ENCODE measurements around the gene ZNHIT6.
"Not testable (repeated sequence)": the region's sequence is repeated elsewhere in the genome, so short reads cannot be mapped to it uniquely, and the experiment has no call there.

ZNHIT6 gene, protein sequence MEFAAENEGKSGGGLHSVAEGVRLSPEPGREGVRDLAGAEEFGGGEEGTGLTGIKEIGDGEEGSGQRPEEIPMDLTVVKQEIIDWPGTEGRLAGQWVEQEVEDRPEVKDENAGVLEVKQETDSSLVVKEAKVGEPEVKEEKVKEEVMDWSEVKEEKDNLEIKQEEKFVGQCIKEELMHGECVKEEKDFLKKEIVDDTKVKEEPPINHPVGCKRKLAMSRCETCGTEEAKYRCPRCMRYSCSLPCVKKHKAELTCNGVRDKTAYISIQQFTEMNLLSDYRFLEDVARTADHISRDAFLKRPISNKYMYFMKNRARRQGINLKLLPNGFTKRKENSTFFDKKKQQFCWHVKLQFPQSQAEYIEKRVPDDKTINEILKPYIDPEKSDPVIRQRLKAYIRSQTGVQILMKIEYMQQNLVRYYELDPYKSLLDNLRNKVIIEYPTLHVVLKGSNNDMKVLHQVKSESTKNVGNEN

DNA sequence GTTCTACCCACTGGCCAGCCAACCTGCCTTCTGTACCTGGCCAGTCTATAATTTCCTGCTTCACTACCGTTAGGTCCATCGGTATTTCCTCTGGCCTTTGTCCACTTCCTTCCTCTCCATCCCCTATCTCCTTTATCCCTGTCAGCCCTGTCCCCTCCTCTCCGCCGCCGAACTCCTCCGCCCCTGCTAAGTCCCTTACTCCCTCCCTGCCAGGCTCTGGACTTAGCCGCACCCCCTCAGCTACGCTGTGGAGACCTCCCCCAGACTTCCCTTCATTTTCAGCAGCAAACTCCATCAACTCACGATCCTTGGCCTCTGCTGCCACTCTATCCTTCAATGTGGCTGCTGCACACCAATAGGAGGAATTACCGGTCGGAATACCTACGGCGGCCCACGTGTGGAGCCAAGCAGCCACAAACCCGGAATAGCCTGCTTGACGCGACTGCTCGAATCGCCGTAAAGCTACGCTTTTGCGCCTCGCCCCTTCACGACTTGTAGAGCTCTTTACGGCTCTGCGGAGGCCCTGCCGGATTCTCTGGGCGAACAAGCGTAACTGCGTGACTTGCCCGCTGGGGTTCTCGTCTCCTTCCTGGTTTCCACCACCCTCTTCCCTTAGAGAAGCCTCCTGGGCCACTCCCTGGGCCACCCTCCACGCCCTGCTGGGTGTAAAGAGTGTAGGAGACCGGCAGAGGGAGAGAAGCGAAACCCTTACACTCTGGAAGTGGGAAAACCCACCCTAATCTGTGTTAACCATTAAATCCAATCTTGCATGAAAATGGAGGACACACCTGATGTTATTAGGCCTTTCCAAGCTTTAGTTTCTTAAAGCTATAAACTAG, at the start of gene ZNHIT6:
Gene ZNHIT6 (minus strand): TSS at position 444 of the 839 bp plus-strand sequence. CDS start 149 bp downstream, at position 295.
- peak; percentile 92 for DNase-seq (ENCODE audit: low spot score)

DNA sequence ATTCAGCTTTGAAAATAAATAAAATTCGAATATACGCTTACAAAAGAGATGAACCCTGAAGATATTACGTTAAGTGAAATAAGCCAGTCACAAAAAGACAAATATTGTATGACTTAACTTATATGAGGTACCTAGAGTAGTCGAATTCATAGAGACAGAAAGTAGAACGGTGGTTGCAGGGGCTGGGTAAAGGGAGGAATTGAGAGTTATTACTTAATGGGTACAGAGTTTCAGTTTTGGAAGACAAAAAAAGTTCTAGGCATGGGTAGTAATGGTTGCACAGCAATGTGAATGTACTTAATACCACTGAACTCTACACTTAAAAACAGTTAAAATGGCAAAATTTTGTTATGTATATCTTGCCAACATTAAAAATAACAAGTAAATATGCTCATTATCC, 48.6 kb upstream of the ZNHIT6 start:
- DNase-seq (ENCODE audit: low spot score), result no peak

- DNase-seq (ENCODE audit: low spot score), result no peak
Observed at GRCh38 chr1:85748120-85748519, 39.9 kb upstream of the ZNHIT6 start.

DNA sequence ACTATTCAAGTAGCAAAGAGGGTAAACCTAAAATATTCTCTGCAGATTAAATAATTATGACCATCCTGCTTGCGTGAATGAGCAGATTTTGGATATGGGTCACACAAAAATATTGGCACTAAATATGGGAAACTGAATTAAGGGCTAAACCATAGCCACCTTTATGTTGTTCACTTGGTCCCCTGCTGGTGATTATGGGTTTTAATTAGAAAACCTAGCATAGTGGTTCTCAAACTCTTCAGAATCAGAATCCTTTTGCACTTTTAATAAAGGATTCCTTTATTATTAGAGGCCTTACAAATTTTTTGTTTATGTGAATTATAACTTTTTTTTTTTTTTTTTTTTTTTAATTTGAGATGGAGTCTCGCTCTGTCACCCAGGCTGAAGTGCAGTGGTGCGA, 38.5 kb upstream of the ZNHIT6 start:
- no peak for DNase-seq (ENCODE audit: low spot score)

GRCh38 chr1:85743814-85744213, 35.6 kb upstream of the ZNHIT6 start:
- no peak for DNase-seq (ENCODE audit: low spot score)

GRCh38 chr1:85734931-85735330, 26.7 kb upstream of the ZNHIT6 start:
- no peak for DNase-seq (ENCODE audit: low spot score)

- no peak for DNase-seq (ENCODE audit: low spot score)
Observed at GRCh38 chr1:85718678-85719340, 10.6 kb upstream of the ZNHIT6 start.

- not testable (repeated sequence) for DNase-seq (ENCODE audit: low spot score)
Observed at GRCh38 chr1:85714418-85715114, 6.3 kb upstream of the ZNHIT6 start.

GRCh38 chr1:85708829-85709227, 595 bp upstream of the ZNHIT6 start:
- no peak for DNase-seq (ENCODE audit: low spot score)

DNA sequence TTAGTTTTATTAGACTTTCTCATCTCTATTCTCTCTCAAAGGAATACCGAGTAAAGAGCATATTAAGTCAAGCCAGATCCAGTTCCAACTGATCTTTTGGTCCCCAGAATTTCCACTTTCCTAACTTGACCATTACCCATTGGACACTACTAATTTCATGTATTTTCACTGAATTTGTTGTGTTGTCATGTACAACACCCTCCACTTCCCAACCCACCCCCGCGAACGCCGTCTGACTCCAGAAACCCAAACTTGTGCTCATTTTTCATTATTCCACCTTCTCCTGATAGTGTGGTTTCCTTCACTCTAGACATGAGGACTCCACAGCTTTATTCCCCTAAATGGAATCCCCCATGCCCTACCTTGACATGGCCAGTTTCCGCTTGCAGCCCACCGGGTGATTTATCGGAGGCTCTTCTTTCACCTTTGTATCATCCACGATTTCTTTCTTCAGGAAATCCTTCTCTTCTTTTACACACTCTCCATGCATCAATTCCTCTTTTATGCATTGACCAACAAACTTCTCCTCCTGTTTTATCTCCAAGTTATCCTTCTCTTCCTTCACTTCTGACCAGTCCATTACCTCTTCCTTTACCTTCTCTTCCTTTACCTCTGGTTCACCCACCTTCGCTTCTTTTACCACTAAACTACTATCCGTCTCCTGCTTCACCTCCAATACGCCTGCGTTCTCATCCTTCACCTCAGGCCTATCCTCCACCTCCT, 805 bp downstream of the ZNHIT6 start:
- DNase-seq (ENCODE audit: low spot score), result no peak

DNA sequence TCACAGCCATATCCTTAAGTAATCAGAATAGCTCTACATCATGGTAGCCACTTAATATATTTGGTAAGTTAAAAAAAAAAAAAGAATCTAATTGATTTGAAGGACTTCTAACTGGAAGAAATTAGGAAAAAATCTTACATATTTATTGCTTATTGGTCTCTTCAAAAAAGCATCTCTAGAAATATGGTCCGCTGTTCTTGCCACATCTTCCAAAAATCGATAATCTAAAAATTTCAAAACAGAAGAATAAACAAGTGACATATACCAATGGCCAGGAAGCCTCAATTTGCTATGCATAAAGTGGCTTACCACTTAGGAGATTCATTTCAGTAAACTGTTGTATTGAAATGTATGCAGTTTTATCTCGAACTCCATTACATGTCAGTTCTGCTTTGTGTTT, 2.3 kb downstream of the ZNHIT6 start:
- no peak for DNase-seq (ENCODE audit: low spot score)

- DNase-seq (ENCODE audit: low spot score), result no peak
Observed at GRCh38 chr1:85700422-85700821, 7.8 kb downstream of the ZNHIT6 start.

GRCh38 chr1:85697895-85698294, 10.3 kb downstream of the ZNHIT6 start:
- DNase-seq (ENCODE audit: low spot score), result no peak

- no peak for DNase-seq (ENCODE audit: low spot score)
Observed at GRCh38 chr1:85692730-85693314, 15.4 kb downstream of the ZNHIT6 start.

DNA sequence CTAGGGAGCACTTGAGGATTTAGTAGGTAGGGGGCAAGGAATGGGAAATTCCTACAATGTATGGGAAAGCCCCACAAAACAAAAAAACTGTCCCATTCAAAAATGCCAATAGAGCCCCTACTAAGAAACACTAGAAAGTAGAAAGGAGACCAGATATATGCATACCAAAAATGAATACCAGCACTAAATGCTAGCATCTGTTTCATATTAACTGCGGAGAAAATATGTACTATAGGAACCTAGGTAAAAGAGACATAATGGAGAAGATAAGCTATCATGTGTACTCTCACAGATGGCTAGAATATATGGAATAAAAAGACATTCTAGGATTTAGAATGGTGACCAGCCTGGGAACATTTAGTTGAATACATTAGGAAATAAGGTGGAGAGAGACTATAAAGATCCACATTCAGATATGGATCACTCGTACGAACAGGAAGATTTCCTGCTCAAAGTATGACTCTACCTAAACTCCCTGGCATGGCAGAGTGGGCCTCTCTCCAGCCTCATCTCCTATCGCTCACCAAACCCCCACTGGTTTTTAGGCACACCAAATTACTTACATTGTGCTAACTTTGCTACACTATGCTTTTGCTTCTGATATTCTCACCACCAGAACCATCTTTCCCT, 18.3 kb downstream of the ZNHIT6 start:
- DNase-seq (ENCODE audit: low spot score), result no peak

- DNase-seq (ENCODE audit: low spot score), result no peak
Observed at GRCh38 chr1:85683292-85684025, 24.8 kb downstream of the ZNHIT6 start.

GRCh38 chr1:85681087-85681486, 27.1 kb downstream of the ZNHIT6 start:
- DNase-seq (ENCODE audit: low spot score), result no peak

DNA sequence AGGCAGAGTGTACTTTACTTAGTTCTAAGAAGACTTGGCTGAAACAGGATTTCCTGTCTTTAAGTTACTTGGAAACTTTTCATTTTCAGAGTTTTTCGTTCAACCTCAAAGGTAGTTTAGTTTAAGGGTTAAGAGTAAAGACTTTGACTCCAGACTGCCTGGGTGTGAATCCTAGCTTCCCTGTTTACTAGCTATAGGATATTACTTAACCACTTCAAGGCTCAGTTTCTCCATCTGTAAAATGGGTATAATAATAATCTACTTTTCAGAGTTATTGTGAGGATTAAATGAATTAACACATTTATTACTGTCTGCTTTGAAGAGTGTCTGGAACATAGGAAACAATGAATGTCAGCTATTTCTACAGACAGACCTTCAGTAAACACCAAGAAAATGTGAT, 30.0 kb downstream of the ZNHIT6 start:
- DNase-seq (ENCODE audit: low spot score), result no peak

DNA sequence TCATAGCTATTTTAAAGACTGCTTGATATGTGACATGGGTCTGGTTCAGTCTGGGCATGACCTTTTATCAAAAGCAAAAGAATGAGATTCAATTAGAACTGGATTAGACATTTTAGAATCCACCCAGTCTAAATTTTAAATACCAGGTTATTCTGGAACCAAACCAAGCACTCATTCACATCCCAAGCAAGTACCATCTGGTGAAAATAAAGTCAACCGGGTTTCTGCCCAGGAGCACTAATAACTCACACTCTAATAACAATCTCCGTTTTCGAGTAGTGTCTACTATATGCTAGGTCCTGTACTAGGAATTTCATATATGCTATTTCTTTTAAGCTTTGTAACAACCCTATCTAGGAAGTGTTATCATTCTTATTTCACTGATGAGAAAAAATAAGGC, 30.6 kb downstream of the ZNHIT6 start:
- no peak for DNase-seq (ENCODE audit: low spot score)

Measured in activated CD4-positive, alpha-beta T cell treated with anti-CD3 and anti-CD28 coated beads, Interleukin-2, Interleukin-4, amounts not matched to agents 100 ng/mL and 50 ng/mL, durations not matched to agents 16 hours and 8 hours (primary cell).